Measurements from ENCODE around the gene C1R.
A peak's percentile ranks its signal among the peaks of the same experiment; 100 is the strongest.
"Not testable (repeated sequence)": the region's sequence is repeated elsewhere in the genome, so short reads cannot be mapped to it uniquely, and the experiment has no call there.

The C1R gene

GRCh38 chr12:7118881-7119280 lies 26.6 kb upstream of the C1R start:
- no peak for DNase-seq

GRCh38 chr12:7117670-7118069 lies 25.4 kb upstream of the C1R start:
- no peak for DNase-seq

GRCh38 chr12:7116916-7117315 lies 24.7 kb upstream of the C1R start:
- DNase-seq = no peak

- no peak for DNase-seq
Measured at GRCh38 chr12:7116196-7116595, 24.0 kb upstream of the C1R start.

GRCh38 chr12:7114851-7115250 lies 22.6 kb upstream of the C1R start:
- DNase-seq = no peak

- no peak for DNase-seq
Measured at GRCh38 chr12:7114008-7114407, 21.8 kb upstream of the C1R start.

GRCh38 chr12:7113389-7113871 lies 21.2 kb upstream of the C1R start:
- peak; percentile 71 for DNase-seq

- no peak for DNase-seq
Measured at GRCh38 chr12:7112041-7112440, 19.8 kb upstream of the C1R start.

- DNase-seq = no peak
Measured at GRCh38 chr12:7110661-7111060, 18.4 kb upstream of the C1R start.

GRCh38 chr12:7109572-7109920 lies 17.3 kb upstream of the C1R start:
- DNase-seq = no peak

- peak; percentile 79 for DNase-seq
Measured at GRCh38 chr12:7108796-7109571, 16.7 kb upstream of the C1R start, which contains the start of gene C1RL. C1RL (minus strand) TSS chr12:7109214; CDS start chr12:7109180, 34 bp downstream.

GRCh38 chr12:7108003-7108795 lies 16.0 kb upstream of the C1R start:
- peak; percentile 77 for DNase-seq

- DNase-seq = no peak
Measured at GRCh38 chr12:7107636-7108002, 15.4 kb upstream of the C1R start.

- not testable (repeated sequence) for DNase-seq
Measured at GRCh38 chr12:7107181-7107580, 14.9 kb upstream of the C1R start.

GRCh38 chr12:7106082-7106481 lies 13.8 kb upstream of the C1R start:
- DNase-seq = no peak

GRCh38 chr12:7103837-7104584 lies 11.8 kb upstream of the C1R start:
- DNase-seq = no peak

- DNase-seq = no peak
Measured at GRCh38 chr12:7102582-7102981, 10.3 kb upstream of the C1R start.

GRCh38 chr12:7101694-7102131 lies 9.5 kb upstream of the C1R start:
- no peak for DNase-seq

- DNase-seq = no peak
Measured at GRCh38 chr12:7101047-7101693, 8.9 kb upstream of the C1R start.

- no peak for DNase-seq
Measured at GRCh38 chr12:7100239-7100638, 8.0 kb upstream of the C1R start.

GRCh38 chr12:7099290-7099996 lies 7.2 kb upstream of the C1R start:
- no peak for DNase-seq

GRCh38 chr12:7096979-7097378 lies 4.7 kb upstream of the C1R start:
- DNase-seq = no peak
